Measurements from ENCODE around the gene MDN1.

DNA sequence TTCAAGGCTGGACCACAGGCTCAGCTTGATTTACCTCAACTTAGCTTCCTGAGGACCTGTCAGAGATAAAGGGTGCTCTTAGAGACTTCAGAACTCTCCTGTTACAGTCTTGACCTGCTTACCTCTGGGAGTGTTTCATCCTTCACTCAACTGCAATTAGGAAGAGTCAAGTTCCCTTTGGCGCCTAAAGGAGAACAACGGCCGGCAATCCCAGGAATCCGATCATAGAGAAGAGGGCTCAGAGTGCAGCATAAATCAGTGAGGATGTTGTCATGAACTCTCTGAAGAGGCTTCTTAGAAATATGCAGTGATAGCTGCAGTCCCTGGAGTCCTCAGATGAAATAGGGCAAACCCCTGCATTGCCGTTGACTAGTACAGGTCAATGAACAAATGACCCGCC, 217.4 kb downstream of the MDN1 start:
- TF ChIP-seq, protein P1, sequence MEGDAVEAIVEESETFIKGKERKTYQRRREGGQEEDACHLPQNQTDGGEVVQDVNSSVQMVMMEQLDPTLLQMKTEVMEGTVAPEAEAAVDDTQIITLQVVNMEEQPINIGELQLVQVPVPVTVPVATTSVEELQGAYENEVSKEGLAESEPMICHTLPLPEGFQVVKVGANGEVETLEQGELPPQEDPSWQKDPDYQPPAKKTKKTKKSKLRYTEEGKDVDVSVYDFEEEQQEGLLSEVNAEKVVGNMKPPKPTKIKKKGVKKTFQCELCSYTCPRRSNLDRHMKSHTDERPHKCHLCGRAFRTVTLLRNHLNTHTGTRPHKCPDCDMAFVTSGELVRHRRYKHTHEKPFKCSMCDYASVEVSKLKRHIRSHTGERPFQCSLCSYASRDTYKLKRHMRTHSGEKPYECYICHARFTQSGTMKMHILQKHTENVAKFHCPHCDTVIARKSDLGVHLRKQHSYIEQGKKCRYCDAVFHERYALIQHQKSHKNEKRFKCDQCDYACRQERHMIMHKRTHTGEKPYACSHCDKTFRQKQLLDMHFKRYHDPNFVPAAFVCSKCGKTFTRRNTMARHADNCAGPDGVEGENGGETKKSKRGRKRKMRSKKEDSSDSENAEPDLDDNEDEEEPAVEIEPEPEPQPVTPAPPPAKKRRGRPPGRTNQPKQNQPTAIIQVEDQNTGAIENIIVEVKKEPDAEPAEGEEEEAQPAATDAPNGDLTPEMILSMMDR (IDR thresholded peaks at IDR 0.05; ENCODE audit: low read length): no peak
- TF ChIP-seq EZH2phosphoT487 (IDR thresholded peaks at IDR 0.05; ENCODE audit: low read length): no peak
